Mesenchymal stem cell (in vitro differentiated cells and primary cell): ENCODE results near the gene VWA5B1.

ENCODE experiments used
- DNase-seq: peaks from one replicate; pipeline ENCODE4 v3.0.0-alpha.2; 2013
- H2AFZ ChIP-seq: one replicate; pipeline ENCODE4 v1.6.1; 2013; ENCODE audit warnings: low read depth, mild to moderate bottlenecking, control low read depth, inconsistent platforms, low read length, moderate library complexity
- H2AK5ac ChIP-seq: 2 replicates; pipeline ENCODE4 v1.6.1; 2013; ENCODE audit warnings: low read length, moderate library complexity, mild to moderate bottlenecking, inconsistent platforms; ENCODE audit not compliant: severe bottlenecking
- H2BK120ac ChIP-seq: one replicate; pipeline ENCODE4 v1.6.1; 2013; ENCODE audit warnings: low read depth, mild to moderate bottlenecking, inconsistent platforms, low read length, moderate library complexity
- H2BK12ac ChIP-seq, 2 experiments: one replicate each; pipeline ENCODE4 v1.6.1; 2013; ENCODE audit warnings: inconsistent platforms in 2 of 2, low read length in 2 of 2, mild to moderate bottlenecking in 2 of 2, moderate library complexity in 2 of 2, control low read depth in 1 of 2
- H2BK15ac ChIP-seq: one replicate; pipeline ENCODE4 v1.6.1; 2013; ENCODE audit warnings: mild to moderate bottlenecking, low read depth, inconsistent platforms; ENCODE audit not compliant: poor library complexity, severe bottlenecking
- H2BK5ac ChIP-seq: 2 replicates; pipeline ENCODE4 v1.6.1; 2013; ENCODE audit warnings: low read depth, mild to moderate bottlenecking, low read length, control low read depth, inconsistent platforms; ENCODE audit not compliant: poor library complexity, severe bottlenecking
- H3K14ac ChIP-seq, 2 experiments: one replicate each; pipeline ENCODE4 v1.6.1; 2013; ENCODE audit warnings: inconsistent platforms in 2 of 2, low read length in 2 of 2, control low read depth in 1 of 2, mild to moderate bottlenecking in 1 of 2, moderate library complexity in 1 of 2
- H3K18ac ChIP-seq, 2 experiments: one replicate each; pipeline ENCODE4 v1.6.1; 2013; ENCODE audit warnings: inconsistent platforms in 2 of 2, low read length in 2 of 2, control low read depth in 1 of 2, low read depth in 1 of 2, mild to moderate bottlenecking in 1 of 2
- H3K23ac ChIP-seq, 2 experiments: one replicate each; pipeline ENCODE4 v1.6.1; 2013; ENCODE audit warnings: inconsistent platforms in 2 of 2, low read length in 2 of 2, mild to moderate bottlenecking in 2 of 2, moderate library complexity in 2 of 2, control low read depth in 1 of 2
- H3K27ac ChIP-seq: 2 replicates; pipeline ENCODE4 v1.5.1; 2013; ENCODE audit warnings: mild to moderate bottlenecking, moderate library complexity, low read length, control low read depth, inconsistent platforms; ENCODE audit not compliant: poor library complexity, severe bottlenecking
- H3K27me3 ChIP-seq, 2 experiments: 2 replicates each; pipeline versions ENCODE4 v1.6.1 to v1.7.0; 2013; ENCODE audit warnings: low read length in 2 of 2, mild to moderate bottlenecking in 2 of 2, moderate library complexity in 2 of 2, control low read depth in 1 of 2, inconsistent platforms in 1 of 2; ENCODE audit not compliant: control insufficient read depth in 1 of 2, insufficient read depth in 1 of 2
- H3K36me3 ChIP-seq, 2 experiments: 2 replicates each; pipeline versions ENCODE4 v1.6.1 to v1.7.0; 2013; ENCODE audit warnings: low read length in 2 of 2, control low read depth in 1 of 2, inconsistent platforms in 1 of 2, low read depth in 1 of 2, mild to moderate bottlenecking in 1 of 2; ENCODE audit not compliant: insufficient read depth in 2 of 2, control insufficient read depth in 1 of 2
- H3K4ac ChIP-seq, 2 experiments: one replicate each; pipeline ENCODE4 v1.6.1; 2013; ENCODE audit warnings: inconsistent platforms in 2 of 2, low read length in 2 of 2, mild to moderate bottlenecking in 2 of 2, moderate library complexity in 2 of 2, control low read depth in 1 of 2, low read depth in 1 of 2
- H3K4me1 ChIP-seq: 2 replicates; pipeline ENCODE4 v1.6.1; 2013; ENCODE audit warnings: low read depth, low read length, control low read depth; ENCODE audit not compliant: control insufficient read depth, insufficient read depth
- H3K4me2 ChIP-seq: 2 replicates; pipeline ENCODE4 v1.6.1; 2013; ENCODE audit warnings: low read length, mild to moderate bottlenecking, inconsistent platforms; ENCODE audit not compliant: poor library complexity, severe bottlenecking
- H3K4me3 ChIP-seq, 2 experiments: 2 replicates each; pipeline versions ENCODE4 v1.5.1 to v1.7.0; 2013; ENCODE audit warnings: low read length in 2 of 2, mild to moderate bottlenecking in 2 of 2, control low read depth in 1 of 2, low read depth in 1 of 2; ENCODE audit not compliant: insufficient read depth in 1 of 2
- H3K79me1 ChIP-seq: replicated peaks from 2 replicates; pipeline ENCODE4 v1.6.1; 2013; ENCODE audit warnings: mild to moderate bottlenecking, control low read depth, low read length, inconsistent platforms; ENCODE audit not compliant: poor library complexity, severe bottlenecking
- H3K9ac ChIP-seq: 2 replicates; pipeline ENCODE4 v1.7.0; 2013; ENCODE audit warnings: mild to moderate bottlenecking, low read length, moderate library complexity
- H3K9me3 ChIP-seq: 2 replicates; pipeline ENCODE4 v1.7.0; 2013; ENCODE audit warnings: mild to moderate bottlenecking, low read length; ENCODE audit not compliant: control insufficient read depth
- H4K8ac ChIP-seq: one replicate; pipeline ENCODE4 v1.6.1; 2013; ENCODE audit warnings: inconsistent platforms, mild to moderate bottlenecking, low read length, moderate library complexity
- H4K91ac ChIP-seq: one replicate; pipeline ENCODE4 v1.6.1; 2013; ENCODE audit warnings: mild to moderate bottlenecking, low read length, inconsistent platforms
- WGBS: methylation state at CpG from one replicate; pipeline ENCODE4 v1.1.7; 2013; ENCODE audit warnings: mixed read lengths; 5-methylcytosine and 5-hydroxymethylcytosine counted together

The VWA5B1 gene

GRCh38 chr1:20276485-20277159 is 14.1 kb upstream of the VWA5B1 start:
- H3K4me1 ChIP-seq, result peaks cover 3% of the 10 kb centered on the region
- no peak overlapping the region for H3K4me2 ChIP-seq
- H4K91ac ChIP-seq, result no peak overlapping the region
- no peak overlapping the region for H2BK120ac ChIP-seq
- no peak overlapping the region for H3K9ac ChIP-seq
- no peak overlapping the region for H2BK12ac ChIP-seq
- H4K8ac ChIP-seq, result no peak overlapping the region
- H2BK15ac ChIP-seq, result no peak overlapping the region
- H3K4ac ChIP-seq, result no peak overlapping the region
- no peak overlapping the region for H3K23ac ChIP-seq
- H3K27me3 ChIP-seq, result peaks cover 18 to 33% of the 10 kb centered on the region in 2 experiments
- H3K79me1 ChIP-seq, result no peaks in the 10 kb centered on the region
- WGBS, result 86% methylated on average over 11 of the region's 12 CpGs
- no peaks in the 10 kb centered on the region for H3K36me3 ChIP-seq
- H3K18ac ChIP-seq, result no peak overlapping the region
- H2BK5ac ChIP-seq, result no peak overlapping the region
- H3K27ac ChIP-seq, result no peak overlapping the region
- H3K14ac ChIP-seq, result no peak overlapping the region
- no peak overlapping the region for H3K4me3 ChIP-seq
- no peak overlapping the region for H2AFZ ChIP-seq
- DNase-seq, result no peak
- no peaks in the 10 kb centered on the region for H3K9me3 ChIP-seq
- H2AK5ac ChIP-seq, result no peak overlapping the region

DNA sequence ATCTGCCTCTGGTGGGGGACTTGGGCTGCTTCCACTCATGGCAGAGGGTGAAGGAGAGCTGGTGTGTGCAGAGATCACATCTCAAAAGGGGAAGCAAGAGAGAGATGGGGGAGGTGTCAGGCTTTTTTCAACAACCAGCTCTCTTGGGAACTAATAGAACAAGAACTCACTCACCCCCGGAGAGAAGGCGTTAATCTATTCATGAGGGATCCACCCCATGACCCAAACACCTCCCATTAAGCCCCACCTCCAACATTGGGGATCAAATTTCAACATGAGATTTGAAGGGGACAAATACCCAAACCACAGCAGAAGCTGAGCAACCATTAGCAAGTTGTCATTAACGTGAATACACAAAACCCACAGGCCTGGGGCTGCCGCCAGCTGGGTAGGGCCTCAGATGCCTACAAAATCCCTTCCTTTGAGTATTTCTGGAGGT is 12.0 kb upstream of the VWA5B1 start:
- Histone ChIP-seq H4K91ac (no peak overlapping the region), H3K4ac (no peak overlapping the region), H2AFZ (no peak overlapping the region), H2BK12ac (no peak overlapping the region), H3K14ac (no peak overlapping the region), H2AK5ac (no peak overlapping the region), H2BK120ac (no peak overlapping the region), H3K4me3 (no peak overlapping the region), H2BK5ac (no peak overlapping the region), H2BK15ac (no peak overlapping the region), H3K4me1 (peaks cover 3% of the 10 kb centered on the region), H3K27ac (no peak overlapping the region), H3K4me2 (no peak overlapping the region), H3K23ac (no peak overlapping the region), H3K79me1 (no peaks in the 10 kb centered on the region), H3K9ac (no peak overlapping the region), H4K8ac (no peak overlapping the region), H3K18ac (no peak overlapping the region), H3K36me3 (no peaks in the 10 kb centered on the region), H3K27me3 (peaks cover 18 to 25% of the 10 kb centered on the region in 2 experiments), H3K9me3 (no peaks in the 10 kb centered on the region)
- DNase-seq, result no peak
- 54% methylated on average over 4 of the region's 4 CpGs for WGBS

GRCh38 chr1:20279509-20279908 is 11.2 kb upstream of the VWA5B1 start:
- no peaks in the 10 kb centered on the region for H3K9me3 ChIP-seq
- no peak overlapping the region for H4K8ac ChIP-seq
- H3K18ac ChIP-seq, result no peak overlapping the region
- no peak overlapping the region for H3K4me2 ChIP-seq
- H2BK12ac ChIP-seq, result no peak overlapping the region
- H3K79me1 ChIP-seq, result no peaks in the 10 kb centered on the region
- H3K27me3 ChIP-seq, result peaks cover 23 to 29% of the 10 kb centered on the region in 2 experiments
- no peak overlapping the region for H2AFZ ChIP-seq
- H2AK5ac ChIP-seq, result no peak overlapping the region
- peak; percentile 35 for DNase-seq
- H3K4me1 ChIP-seq, result peaks cover 3% of the 10 kb centered on the region
- no peak overlapping the region for H4K91ac ChIP-seq
- H3K4me3 ChIP-seq, result no peak overlapping the region
- 9% methylated on average over 6 of the region's 7 CpGs for WGBS
- H3K27ac ChIP-seq, result no peak overlapping the region
- H3K4ac ChIP-seq, result no peak overlapping the region
- no peak overlapping the region for H2BK15ac ChIP-seq
- no peak overlapping the region for H3K14ac ChIP-seq
- H3K9ac ChIP-seq, result no peak overlapping the region
- no peak overlapping the region for H3K23ac ChIP-seq
- no peak overlapping the region for H2BK120ac ChIP-seq
- H3K36me3 ChIP-seq, result no peaks in the 10 kb centered on the region
- H2BK5ac ChIP-seq, result no peak overlapping the region

DNA sequence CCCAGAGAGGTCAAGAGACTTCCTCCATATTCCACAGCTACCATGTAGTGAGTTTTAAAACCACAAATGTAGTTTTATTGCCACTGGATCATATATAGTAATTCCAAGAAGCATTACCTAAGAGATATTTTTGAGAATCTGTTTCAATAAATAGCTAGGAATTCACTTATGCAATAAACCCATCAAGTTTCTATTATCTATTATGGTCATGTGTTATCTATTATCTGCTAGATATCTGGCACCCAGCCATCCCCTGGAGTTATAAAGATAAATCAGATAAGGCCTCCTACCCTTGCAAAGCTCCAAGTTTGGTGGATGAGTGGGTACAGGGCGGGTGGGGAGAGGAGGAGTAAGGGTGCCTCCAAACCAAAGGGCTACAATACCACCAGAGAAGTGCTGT is 10.3 kb upstream of the VWA5B1 start:
- Histone ChIP-seq H3K14ac (no peak overlapping the region), H3K4ac (no peak overlapping the region), H2AK5ac (no peak overlapping the region), H4K8ac (no peak overlapping the region), H3K9ac (no peak overlapping the region), H3K9me3 (peaks cover 6% of the 10 kb centered on the region), H3K23ac (no peak overlapping the region), H3K27ac (no peak overlapping the region), H4K91ac (no peak overlapping the region), H3K4me2 (no peak overlapping the region), H3K36me3 (no peaks in the 10 kb centered on the region), H2BK12ac (no peak overlapping the region), H3K79me1 (no peaks in the 10 kb centered on the region), H2AFZ (no peak overlapping the region), H2BK15ac (no peak overlapping the region), H2BK120ac (no peak overlapping the region), H3K4me3 (no peak overlapping the region), H2BK5ac (no peak overlapping the region), H3K27me3 (peaks cover 23 to 33% of the 10 kb centered on the region in 2 experiments), H3K18ac (no peak overlapping the region), H3K4me1 (peaks cover 3% of the 10 kb centered on the region)
- no peak for DNase-seq
- WGBS, result no CpG with 5 or more reads among the region's 1 CpG
